HG03045 (cell line): ENCODE measurements around the gene NEU4.
"Not testable (repeated sequence)": the region's sequence is repeated elsewhere in the genome, so short reads cannot be mapped to it uniquely, and the experiment has no call there.

Experiments
- ATAC-seq: cut with Tn5 transposase; IDR thresholded peaks from one replicate; pipeline ENCODE4 v1.9.1; 2021; ENCODE audit warnings: mild to moderate bottlenecking, moderate library complexity; ENCODE audit not compliant: unreplicated experiment

The NEU4 gene

GRCh38 chr2:241812730-241813643 is 4.0 kb downstream of the NEU4 start:
- ATAC-seq: no peak

GRCh38 chr2:241813644-241814392 is 4.8 kb downstream of the NEU4 start:
- no peak for ATAC-seq

- ATAC-seq: no peak
Observed at GRCh38 chr2:241814393-241814642, 5.3 kb downstream of the NEU4 start.

- no peak for ATAC-seq
Observed at GRCh38 chr2:241814643-241815476, 5.9 kb downstream of the NEU4 start.

- no peak for ATAC-seq
Observed at GRCh38 chr2:241815477-241816430, 6.8 kb downstream of the NEU4 start.

- ATAC-seq: no peak
Observed at GRCh38 chr2:241816431-241817121, 7.6 kb downstream of the NEU4 start.

GRCh38 chr2:241817126-241817820 is 8.3 kb downstream of the NEU4 start:
- no peak for ATAC-seq

GRCh38 chr2:241817821-241818215 is 8.8 kb downstream of the NEU4 start:
- ATAC-seq: not testable (repeated sequence)

GRCh38 chr2:241818229-241818942 is 9.4 kb downstream of the NEU4 start:
- no peak for ATAC-seq

GRCh38 chr2:241818943-241819270 is 9.9 kb downstream of the NEU4 start:
- ATAC-seq: no peak

- not testable (repeated sequence) for ATAC-seq
Observed at GRCh38 chr2:241819947-241820624, 11.1 kb downstream of the NEU4 start.

- no peak for ATAC-seq
Observed at GRCh38 chr2:241820625-241821384, 11.8 kb downstream of the NEU4 start.

GRCh38 chr2:241821460-241822263 is 12.7 kb downstream of the NEU4 start:
- ATAC-seq: no peak

- ATAC-seq: no peak
Observed at GRCh38 chr2:241822264-241822623, 13.3 kb downstream of the NEU4 start.

- not testable (repeated sequence) for ATAC-seq
Observed at GRCh38 chr2:241823531-241824437, 14.8 kb downstream of the NEU4 start.
